IgD-negative memory B cell (primary cell): ENCODE results near the gene OSBPL6. TPM values are rescaled to one million over a fixed set of nuclear protein-coding genes. Genes with fewer than 3 reads are reported as not detected.

ENCODE experiments used
- H3K27ac Mint-ChIP-seq, 3 donors: one replicate each; pipeline ENCODE4 v1.8.0; 2020 to 2022; ENCODE audit warnings: mild to moderate bottlenecking in 3 of 3, mixed read lengths in 3 of 3, moderate library complexity in 1 of 3
- H3K27me3 Mint-ChIP-seq: one replicate; pipeline ENCODE4 v1.8.0; 2021; ENCODE audit warnings: mixed read lengths
- H3K36me3 Mint-ChIP-seq: one replicate; pipeline ENCODE4 v1.8.0; 2020; ENCODE audit warnings: mild to moderate bottlenecking, mixed read lengths
- H3K4me1 Mint-ChIP-seq, 3 donors: one replicate each; pipeline ENCODE4 v1.8.0; 2020 to 2022; ENCODE audit warnings: mixed read lengths in 3 of 3, mild to moderate bottlenecking in 1 of 3
- H3K4me3 Mint-ChIP-seq, 4 donors: one replicate each; pipeline ENCODE4 v1.8.0; 2020 to 2022; ENCODE audit warnings: mild to moderate bottlenecking in 4 of 4, mixed read lengths in 4 of 4, moderate library complexity in 3 of 4
- H3K9me3 Mint-ChIP-seq, 3 donors: one replicate each; pipeline ENCODE4 v1.8.0; 2020 to 2021; ENCODE audit warnings: mixed read lengths in 3 of 3, mild to moderate bottlenecking in 1 of 3
- polyA plus RNA-seq: library from polyadenylated mRNA; unstranded; fragments of 300-500 nt; fragmentation: Illumina TruSeq; gene quantifications from one replicate; pipeline ENCODE4 v1.2.3, GENCODE V29; 2021

Gene OSBPL6
- polyA plus RNA-seq, 1 donor from 2014 or later = not detected

- Mint-ChIP-seq H3K9me3 (no peaks in the 10 kb centered on the region), H3K27me3 (peaks cover 4% of the 10 kb centered on the region), H3K36me3 (no peaks in the 10 kb centered on the region), H3K4me3 (no peak overlapping the region), H3K4me1 (no peaks in the 10 kb centered on the region), H3K27ac (no peak overlapping the region)
Observed at GRCh38 chr2:178282075-178282815, 87.9 kb downstream of the OSBPL6 start.

- Mint-ChIP-seq H3K27ac (no peak overlapping the region), H3K36me3 (no peaks in the 10 kb centered on the region), H3K4me1 (no peaks in the 10 kb centered on the region), H3K9me3 (no peaks in the 10 kb centered on the region), H3K4me3 (no peak overlapping the region), H3K27me3 (peaks cover 4% of the 10 kb centered on the region)
Observed at GRCh38 chr2:178283341-178283918, 89.1 kb downstream of the OSBPL6 start.

DNA sequence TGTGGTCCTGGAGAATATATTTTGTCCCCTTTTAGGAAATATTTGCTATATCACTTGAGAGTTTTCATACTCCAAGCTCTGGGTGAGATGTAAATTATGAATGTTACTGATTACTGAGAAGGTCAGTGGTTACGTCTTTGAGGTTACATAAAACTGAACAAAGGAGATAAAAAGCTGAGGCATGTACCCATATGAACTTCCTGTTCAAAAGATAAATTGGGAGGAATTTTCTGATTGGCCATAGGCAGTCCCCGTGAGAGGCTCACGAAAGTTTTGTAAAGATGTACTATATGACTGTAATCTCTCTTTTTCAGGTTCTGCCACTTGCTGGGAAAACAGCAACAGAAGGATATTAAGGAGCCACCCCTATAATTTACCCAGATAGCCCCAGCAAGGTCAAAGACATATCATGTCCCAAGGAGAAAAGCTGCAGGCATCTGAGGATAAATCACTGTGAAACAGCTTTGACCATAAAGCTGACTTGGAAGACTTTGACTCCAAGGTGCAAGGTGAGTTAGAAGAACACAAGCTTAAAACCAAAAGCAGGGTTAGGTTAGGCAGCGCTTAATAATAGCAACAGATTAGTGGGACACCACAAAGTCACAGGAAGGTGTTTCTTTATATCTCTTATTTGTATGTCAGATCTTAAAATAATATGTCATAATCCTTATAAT, 90.4 kb downstream of the OSBPL6 start:
- no peaks in the 10 kb centered on the region for H3K36me3 Mint-ChIP-seq
- H3K27me3 Mint-ChIP-seq = no peaks in the 10 kb centered on the region
- no peaks in the 10 kb centered on the region for H3K4me1 Mint-ChIP-seq
- no peak overlapping the region for H3K4me3 Mint-ChIP-seq
- no peaks in the 10 kb centered on the region for H3K9me3 Mint-ChIP-seq
- H3K27ac Mint-ChIP-seq = no peak overlapping the region

DNA sequence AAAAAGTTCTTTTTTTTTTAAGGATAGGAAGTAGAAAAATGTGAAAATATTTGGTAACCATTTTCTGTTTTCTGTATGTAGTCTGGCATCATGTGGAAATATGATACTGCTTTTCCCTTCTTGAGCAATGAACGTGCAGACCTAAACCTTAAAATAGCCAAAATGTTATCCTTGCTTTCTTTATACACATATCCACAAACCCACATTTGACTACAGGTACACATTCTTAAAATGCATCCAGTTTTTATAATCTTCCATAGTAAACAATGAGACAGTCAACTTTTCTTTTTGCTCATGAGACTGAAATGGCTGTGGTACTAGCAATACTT, 90.9 kb downstream of the OSBPL6 start:
- no peaks in the 10 kb centered on the region for H3K4me1 Mint-ChIP-seq
- no peaks in the 10 kb centered on the region for H3K36me3 Mint-ChIP-seq
- no peaks in the 10 kb centered on the region for H3K27me3 Mint-ChIP-seq
- no peak overlapping the region for H3K27ac Mint-ChIP-seq
- H3K9me3 Mint-ChIP-seq = no peaks in the 10 kb centered on the region
- H3K4me3 Mint-ChIP-seq = no peak overlapping the region

GRCh38 chr2:178286636-178287035, 92.3 kb downstream of the OSBPL6 start:
- H3K4me3 Mint-ChIP-seq = no peak overlapping the region
- no peaks in the 10 kb centered on the region for H3K27me3 Mint-ChIP-seq
- H3K27ac Mint-ChIP-seq = no peak overlapping the region
- H3K9me3 Mint-ChIP-seq = no peaks in the 10 kb centered on the region
- H3K4me1 Mint-ChIP-seq = no peaks in the 10 kb centered on the region
- H3K36me3 Mint-ChIP-seq = no peaks in the 10 kb centered on the region

DNA sequence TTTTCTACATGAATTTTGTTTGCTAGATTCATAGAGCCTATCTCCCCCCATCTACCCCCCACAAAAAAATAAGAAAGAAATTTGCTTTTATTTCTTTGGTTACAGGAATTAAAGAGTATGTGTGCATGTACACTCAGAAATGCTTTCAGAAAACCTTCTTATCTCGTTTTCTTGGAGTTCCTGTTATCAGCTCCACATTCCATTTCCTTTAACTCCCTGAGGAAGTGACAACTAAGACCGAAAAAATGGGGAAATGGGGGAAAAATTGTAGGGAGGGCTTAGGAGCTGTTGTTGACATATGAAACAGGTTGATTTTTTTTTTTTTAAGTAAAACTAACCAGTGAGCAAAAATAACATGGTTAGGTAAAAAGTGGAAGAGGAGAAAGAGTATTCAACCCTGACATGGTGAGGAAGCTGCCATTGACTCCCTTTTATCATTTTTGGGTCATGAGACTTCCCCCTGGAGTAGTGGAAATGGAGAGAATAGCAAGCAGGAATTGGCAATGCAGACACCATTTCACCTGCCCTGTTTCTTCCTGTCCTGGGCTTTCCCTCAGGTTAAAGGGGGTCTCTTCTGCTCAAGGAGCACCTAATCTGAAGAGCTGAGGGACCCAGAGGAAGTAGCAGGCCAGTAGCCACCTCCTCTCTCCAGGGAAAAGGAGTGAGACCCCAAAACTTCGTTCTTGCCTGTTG, 93.5 kb downstream of the OSBPL6 start:
- no peaks in the 10 kb centered on the region for H3K4me1 Mint-ChIP-seq
- no peak overlapping the region for H3K27ac Mint-ChIP-seq
- no peaks in the 10 kb centered on the region for H3K36me3 Mint-ChIP-seq
- no peak overlapping the region for H3K4me3 Mint-ChIP-seq
- peaks cover 2% of the 10 kb centered on the region for H3K27me3 Mint-ChIP-seq
- no peaks in the 10 kb centered on the region for H3K9me3 Mint-ChIP-seq

GRCh38 chr2:178291703-178292102, 97.4 kb downstream of the OSBPL6 start:
- Mint-ChIP-seq H3K36me3 (no peaks in the 10 kb centered on the region), H3K27me3 (peaks cover 2% of the 10 kb centered on the region), H3K4me3 (no peak overlapping the region), H3K4me1 (no peaks in the 10 kb centered on the region), H3K9me3 (no peaks in the 10 kb centered on the region), H3K27ac (no peak overlapping the region)

DNA sequence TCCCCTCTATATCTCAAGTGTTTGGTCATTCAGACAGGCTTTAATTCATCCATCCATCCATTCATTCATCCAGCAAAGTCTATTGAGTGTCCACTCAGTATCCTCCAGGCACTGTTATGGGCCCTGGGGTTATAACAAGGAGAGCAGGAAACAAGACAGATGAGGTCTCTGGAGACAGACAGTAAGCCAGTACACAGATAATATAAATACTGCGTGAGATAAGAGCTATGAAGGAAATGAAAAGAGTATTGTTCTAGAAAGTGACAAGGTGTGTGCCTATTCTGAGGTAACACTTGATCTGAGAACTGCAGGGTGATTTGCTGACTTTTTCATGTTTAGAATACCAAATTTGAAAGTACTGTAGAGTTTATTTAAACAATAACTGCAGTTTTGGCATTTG, 98.3 kb downstream of the OSBPL6 start:
- no peaks in the 10 kb centered on the region for H3K4me1 Mint-ChIP-seq
- H3K27ac Mint-ChIP-seq = no peak overlapping the region
- no peak overlapping the region for H3K4me3 Mint-ChIP-seq
- no peaks in the 10 kb centered on the region for H3K36me3 Mint-ChIP-seq
- peaks cover 2% of the 10 kb centered on the region for H3K27me3 Mint-ChIP-seq
- no peaks in the 10 kb centered on the region for H3K9me3 Mint-ChIP-seq

DNA sequence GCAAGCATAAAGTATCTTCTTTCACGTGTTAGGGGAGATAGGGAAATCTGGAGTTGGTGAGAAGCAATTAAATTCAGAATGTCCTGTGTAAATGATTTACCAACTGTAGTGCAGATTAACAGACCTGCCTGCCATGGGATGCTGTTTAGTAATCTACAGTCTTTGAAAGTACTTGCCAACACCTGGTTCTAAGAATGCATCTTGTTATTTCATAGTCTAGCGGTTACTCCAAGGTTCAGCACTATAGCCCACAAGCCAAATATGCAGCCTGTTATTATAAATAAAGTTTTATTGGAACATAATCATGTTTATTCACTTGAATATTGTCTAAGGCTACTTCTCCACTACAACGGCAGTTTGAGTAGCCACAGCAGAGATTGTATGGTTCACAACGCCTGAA, 100.8 kb downstream of the OSBPL6 start:
- H3K4me1 Mint-ChIP-seq = no peaks in the 10 kb centered on the region

GRCh38 chr2:178295906-178296305, 101.6 kb downstream of the OSBPL6 start:
- H3K36me3 Mint-ChIP-seq = no peaks in the 10 kb centered on the region
- no peak overlapping the region for H3K27ac Mint-ChIP-seq
- H3K27me3 Mint-ChIP-seq = peaks cover 2% of the 10 kb centered on the region
- no peak overlapping the region for H3K4me3 Mint-ChIP-seq
- no peaks in the 10 kb centered on the region for H3K4me1 Mint-ChIP-seq
- no peaks in the 10 kb centered on the region for H3K9me3 Mint-ChIP-seq

More for the DNA sequence above, 100.8 kb downstream of the OSBPL6 start:
- Mint-ChIP-seq H3K36me3 (no peaks in the 10 kb centered on the region), H3K27me3 (peaks cover 2% of the 10 kb centered on the region), H3K4me3 (no peak overlapping the region), H3K27ac (no peak overlapping the region), H3K9me3 (no peaks in the 10 kb centered on the region)

DNA sequence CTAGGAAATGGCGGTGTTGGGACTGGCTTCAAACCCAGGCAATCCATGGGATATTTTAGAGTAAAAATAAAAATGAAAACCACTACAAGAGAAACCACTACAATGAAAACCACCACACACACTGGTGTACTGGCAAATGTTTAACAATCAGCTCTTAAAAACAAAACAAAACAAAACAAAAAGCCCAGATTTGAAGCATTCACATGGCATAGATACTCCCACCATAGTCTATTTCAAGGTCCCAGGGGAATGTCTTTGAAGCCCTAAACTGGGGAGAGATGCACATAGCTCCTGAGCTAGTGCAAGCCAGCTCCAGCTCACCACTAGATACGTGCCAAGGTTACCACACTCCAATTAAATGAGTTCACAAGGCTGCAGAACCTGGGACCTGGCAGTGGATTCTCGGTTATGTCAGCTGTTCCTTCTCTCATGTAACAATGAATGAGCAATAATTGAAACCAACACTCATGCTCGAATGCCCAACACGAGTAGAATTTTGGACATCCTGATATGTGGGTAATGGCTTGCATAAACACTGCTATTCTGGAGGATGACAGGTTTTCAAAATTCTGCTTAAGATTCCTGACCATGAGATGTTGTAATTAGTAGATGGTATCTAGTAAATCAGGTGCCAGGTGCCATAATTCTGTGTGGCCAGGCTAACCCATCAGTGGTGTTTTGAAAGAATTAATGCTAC, 102.2 kb downstream of the OSBPL6 start:
- Mint-ChIP-seq H3K27ac (no peak overlapping the region), H3K4me3 (no peak overlapping the region), H3K36me3 (no peaks in the 10 kb centered on the region), H3K4me1 (no peaks in the 10 kb centered on the region), H3K27me3 (peaks cover 3% of the 10 kb centered on the region), H3K9me3 (no peaks in the 10 kb centered on the region)

DNA sequence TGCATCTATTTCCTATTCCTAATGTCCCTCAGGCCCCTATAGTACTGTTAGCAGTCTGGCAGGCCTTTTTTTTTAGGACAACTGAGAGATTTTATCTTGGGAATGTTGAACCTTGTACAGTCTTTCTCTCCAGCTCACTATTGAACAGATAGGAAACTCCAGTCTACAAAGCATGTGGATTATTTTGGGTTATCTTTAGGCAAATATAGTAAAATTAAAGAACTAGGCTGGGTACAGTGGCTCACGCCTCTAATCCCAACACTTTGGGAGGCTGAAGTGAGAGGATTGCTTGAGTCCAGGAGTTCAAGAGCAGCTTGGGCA, 102.7 kb downstream of the OSBPL6 start:
- Mint-ChIP-seq H3K27ac (no peak overlapping the region), H3K9me3 (no peaks in the 10 kb centered on the region), H3K4me1 (no peaks in the 10 kb centered on the region), H3K36me3 (no peaks in the 10 kb centered on the region), H3K27me3 (peaks cover 4% of the 10 kb centered on the region), H3K4me3 (no peak overlapping the region)

DNA sequence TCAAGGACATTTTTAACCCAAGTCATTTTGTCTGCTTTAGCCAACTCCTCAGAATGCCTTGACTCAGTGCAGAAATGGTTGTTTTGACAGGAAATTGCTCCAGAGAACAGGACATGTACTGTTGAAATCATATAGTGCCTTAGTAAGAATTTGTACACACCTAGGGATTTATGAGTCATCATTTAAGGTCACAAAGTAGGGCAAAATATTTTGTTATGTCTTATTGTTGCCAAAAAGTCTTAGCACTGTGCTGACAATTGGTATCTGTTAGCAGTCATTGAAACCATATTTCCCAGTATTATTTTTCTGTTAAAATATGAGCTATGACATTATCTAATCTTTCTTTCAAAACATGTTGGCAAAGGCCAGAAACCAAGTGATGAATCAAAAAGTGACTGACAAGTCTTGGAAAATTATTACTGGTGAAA, 104.5 kb downstream of the OSBPL6 start:
- Mint-ChIP-seq H3K27me3 (peaks cover 3% of the 10 kb centered on the region), H3K9me3 (no peaks in the 10 kb centered on the region), H3K4me3 (no peak overlapping the region), H3K27ac (no peak overlapping the region), H3K36me3 (peaks cover 2% of the 10 kb centered on the region), H3K4me1 (no peaks in the 10 kb centered on the region)

- H3K4me1 Mint-ChIP-seq = no peaks in the 10 kb centered on the region
- peaks cover 2% of the 10 kb centered on the region for H3K36me3 Mint-ChIP-seq
- no peak overlapping the region for H3K4me3 Mint-ChIP-seq
- peaks cover 3% of the 10 kb centered on the region for H3K27me3 Mint-ChIP-seq
- no peaks in the 10 kb centered on the region for H3K9me3 Mint-ChIP-seq
- H3K27ac Mint-ChIP-seq = no peak overlapping the region
Observed at GRCh38 chr2:178301649-178302238, 107.4 kb downstream of the OSBPL6 start.

DNA sequence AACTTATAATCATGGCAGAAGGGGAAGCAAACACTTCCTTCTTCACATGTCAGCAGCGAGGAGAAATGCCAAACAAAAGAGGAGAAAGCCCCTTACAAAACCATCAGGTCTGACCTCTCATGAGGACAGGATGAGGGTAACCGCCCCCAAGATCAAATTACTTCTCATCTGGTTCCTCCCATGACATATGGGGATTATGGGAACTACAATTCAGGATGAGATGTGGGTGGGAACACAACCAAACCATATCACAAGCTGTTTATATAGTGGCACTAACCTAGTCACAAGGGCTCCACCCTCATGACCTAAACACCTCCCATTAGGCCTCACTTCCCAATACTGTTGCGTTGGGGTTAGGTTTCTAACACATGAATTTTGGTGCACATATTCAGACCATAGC, 110.0 kb downstream of the OSBPL6 start:
- Mint-ChIP-seq H3K27me3 (peaks cover 3% of the 10 kb centered on the region), H3K36me3 (peaks cover 2% of the 10 kb centered on the region), H3K27ac (no peak overlapping the region), H3K4me3 (no peak overlapping the region), H3K9me3 (no peaks in the 10 kb centered on the region), H3K4me1 (no peaks in the 10 kb centered on the region)
